KMS-11 (cell line): ENCODE results near the gene PPP2R5B.

Experiments
- H2AFZ ChIP-seq: fragments of 200-600 bp; sonication (generic); 2 replicates; pipeline ENCODE4 v1.6.1; 2016; ENCODE audit warnings: antibody characterized with exemption, mixed run types, low read depth
- H3K27ac ChIP-seq: fragments of 200-600 bp; sonication (generic); 2 replicates; pipeline ENCODE4 v1.6.1; 2016; ENCODE audit warnings: mild to moderate bottlenecking, mixed run types
- H3K27me3 ChIP-seq: fragments of 200-600 bp; sonication (generic); 2 replicates; pipeline ENCODE4 v1.6.1; 2017; ENCODE audit warnings: mild to moderate bottlenecking, low read depth, mixed run types, moderate library complexity; ENCODE audit not compliant: insufficient read depth
- H3K36me3 ChIP-seq: fragments of 200-600 bp; sonication (generic); 2 replicates; pipeline ENCODE4 v1.6.1; 2017; ENCODE audit warnings: mild to moderate bottlenecking, mixed run types; ENCODE audit not compliant: insufficient read depth
- H3K4me1 ChIP-seq: fragments of 200-600 bp; sonication (generic); 2 replicates; pipeline ENCODE4 v1.6.1; 2016; ENCODE audit warnings: mild to moderate bottlenecking, low read depth, mixed run types; ENCODE audit not compliant: poor library complexity, severe bottlenecking
- H3K4me2 ChIP-seq: fragments of 200-600 bp; sonication (generic); 2 replicates; pipeline ENCODE4 v1.7.0; 2016; ENCODE audit warnings: mild to moderate bottlenecking, mixed run types
- H3K4me3 ChIP-seq: fragments of 200-600 bp; sonication (generic); IDR thresholded peaks from 2 replicates; pipeline ENCODE4 v1.6.1; 2017; ENCODE audit warnings: low read depth, low read length, mixed read lengths; ENCODE audit not compliant: insufficient read depth
- H3K79me2 ChIP-seq: fragments of 200-600 bp; sonication (generic); 2 replicates; pipeline ENCODE4 v1.6.1; 2016; ENCODE audit warnings: low read depth, mixed run types; ENCODE audit not compliant: insufficient read depth
- H3K9ac ChIP-seq: fragments of 200-600 bp; sonication (generic); 2 replicates; pipeline ENCODE4 v1.6.1; 2016; ENCODE audit warnings: mild to moderate bottlenecking, mixed run types
- H4K20me1 ChIP-seq: fragments of 200-600 bp; sonication (generic); 2 replicates; pipeline ENCODE4 v1.6.1; 2016; ENCODE audit warnings: mild to moderate bottlenecking, mixed run types; ENCODE audit not compliant: insufficient read depth
- TF ChIP-seq, protein P1 (sequence below): fragments of 200-600 bp; sonication (generic); conservative IDR thresholded peaks from 2 replicates; pipeline ENCODE4 v1.6.1; 2017; ENCODE audit warnings: low read depth, mild to moderate bottlenecking, antibody characterized with exemption, low read length, moderate library complexity, mixed read lengths

Gene PPP2R5B

GRCh38 chr11:64911142-64911541 is 13.3 kb upstream of the PPP2R5B start:
- no peaks in the 10 kb centered on the region for H3K79me2 ChIP-seq
- H3K27me3 ChIP-seq = no peaks in the 10 kb centered on the region
- no peak overlapping the region for H2AFZ ChIP-seq
- no peaks in the 10 kb centered on the region for H3K36me3 ChIP-seq
- H3K4me3 ChIP-seq = no peak overlapping the region
- TF ChIP-seq, protein P1, sequence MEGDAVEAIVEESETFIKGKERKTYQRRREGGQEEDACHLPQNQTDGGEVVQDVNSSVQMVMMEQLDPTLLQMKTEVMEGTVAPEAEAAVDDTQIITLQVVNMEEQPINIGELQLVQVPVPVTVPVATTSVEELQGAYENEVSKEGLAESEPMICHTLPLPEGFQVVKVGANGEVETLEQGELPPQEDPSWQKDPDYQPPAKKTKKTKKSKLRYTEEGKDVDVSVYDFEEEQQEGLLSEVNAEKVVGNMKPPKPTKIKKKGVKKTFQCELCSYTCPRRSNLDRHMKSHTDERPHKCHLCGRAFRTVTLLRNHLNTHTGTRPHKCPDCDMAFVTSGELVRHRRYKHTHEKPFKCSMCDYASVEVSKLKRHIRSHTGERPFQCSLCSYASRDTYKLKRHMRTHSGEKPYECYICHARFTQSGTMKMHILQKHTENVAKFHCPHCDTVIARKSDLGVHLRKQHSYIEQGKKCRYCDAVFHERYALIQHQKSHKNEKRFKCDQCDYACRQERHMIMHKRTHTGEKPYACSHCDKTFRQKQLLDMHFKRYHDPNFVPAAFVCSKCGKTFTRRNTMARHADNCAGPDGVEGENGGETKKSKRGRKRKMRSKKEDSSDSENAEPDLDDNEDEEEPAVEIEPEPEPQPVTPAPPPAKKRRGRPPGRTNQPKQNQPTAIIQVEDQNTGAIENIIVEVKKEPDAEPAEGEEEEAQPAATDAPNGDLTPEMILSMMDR = no peak
- no peaks in the 10 kb centered on the region for H4K20me1 ChIP-seq
- H3K9ac ChIP-seq = no peak overlapping the region
- H3K27ac ChIP-seq = no peak overlapping the region
- peaks cover 6% of the 10 kb centered on the region for H3K4me1 ChIP-seq
- no peak overlapping the region for H3K4me2 ChIP-seq

DNA sequence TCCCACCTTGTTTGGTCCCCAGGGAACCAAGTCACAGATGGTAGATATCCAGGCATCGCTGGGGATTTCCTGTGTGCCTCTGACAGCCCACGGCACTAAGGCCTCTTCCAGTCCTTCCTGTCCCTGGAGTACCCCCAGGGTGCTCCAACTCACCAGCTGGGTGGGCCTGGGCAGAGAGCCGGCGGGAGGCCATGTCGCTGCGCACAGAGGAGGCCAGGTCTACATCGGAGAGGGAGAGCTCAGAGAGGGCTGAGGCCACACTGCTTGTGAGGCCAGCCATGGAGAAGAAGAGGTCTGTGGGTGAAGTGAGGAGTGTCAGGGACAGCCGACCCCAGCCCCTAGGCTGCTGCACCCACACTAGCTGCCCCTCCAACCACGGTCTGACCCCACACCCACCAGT is 12.8 kb upstream of the PPP2R5B start:
- H3K4me1 ChIP-seq = peaks cover 6% of the 10 kb centered on the region
- H3K9ac ChIP-seq = no peak overlapping the region
- H3K4me3 ChIP-seq = no peak overlapping the region
- TF ChIP-seq, protein P1 = no peak
- H2AFZ ChIP-seq = no peak overlapping the region
- H3K79me2 ChIP-seq = no peaks in the 10 kb centered on the region
- no peaks in the 10 kb centered on the region for H4K20me1 ChIP-seq
- no peak overlapping the region for H3K4me2 ChIP-seq
- H3K36me3 ChIP-seq = no peaks in the 10 kb centered on the region
- no peak overlapping the region for H3K27ac ChIP-seq
- no peaks in the 10 kb centered on the region for H3K27me3 ChIP-seq

GRCh38 chr11:64913171-64913727 is 11.2 kb upstream of the PPP2R5B start:
- Histone ChIP-seq H3K9ac (no peak overlapping the region), H3K4me1 (peaks cover 13% of the 10 kb centered on the region), H4K20me1 (no peaks in the 10 kb centered on the region), H3K4me3 (no peak overlapping the region), H3K79me2 (no peaks in the 10 kb centered on the region), H3K27me3 (no peaks in the 10 kb centered on the region), H3K36me3 (no peaks in the 10 kb centered on the region), H3K4me2 (no peak overlapping the region), H3K27ac (no peak overlapping the region), H2AFZ (no peak overlapping the region)
- TF ChIP-seq, protein P1 = no peak

DNA sequence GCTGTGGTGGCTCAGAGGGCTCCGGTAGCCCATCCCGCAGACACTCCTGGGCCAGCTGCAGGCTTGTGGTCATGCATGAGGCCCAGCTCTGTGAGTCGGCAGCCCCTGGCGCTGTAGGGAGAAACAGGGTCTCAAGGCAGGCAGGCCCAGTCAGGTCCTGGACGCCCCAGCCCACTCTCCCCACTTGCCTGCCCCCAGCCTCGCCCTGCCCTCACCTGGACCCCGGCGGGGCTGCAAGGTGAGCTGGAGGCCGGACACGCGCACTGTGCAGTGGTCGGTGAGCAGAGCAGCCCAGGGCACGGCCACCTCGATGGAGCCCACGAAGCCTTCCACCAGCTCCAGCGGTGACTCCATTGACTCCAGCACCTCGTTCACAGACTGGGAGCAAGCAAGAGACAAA is 10.4 kb upstream of the PPP2R5B start:
- Histone ChIP-seq H3K4me2 (no peak overlapping the region), H3K4me3 (no peak overlapping the region), H3K79me2 (no peaks in the 10 kb centered on the region), H3K27ac (no peak overlapping the region), H3K36me3 (no peaks in the 10 kb centered on the region), H4K20me1 (no peaks in the 10 kb centered on the region), H2AFZ (no peak overlapping the region), H3K4me1 (peaks cover 21% of the 10 kb centered on the region), H3K9ac (no peak overlapping the region), H3K27me3 (no peaks in the 10 kb centered on the region)
- TF ChIP-seq, protein P1 = no peak
